SK-N-SH treated with all-trans-retinoic acid at 6 μM for 48 hours (cell line): Measurements from ENCODE around the gene MAST4.
A peak's percentile ranks its signal among the peaks of the same experiment; 100 is the strongest.

Source experiments
- ATAC-seq: fragments of 200-7000 bp; cut with Tn5 transposase; 3 replicates; pipeline ENCODE4 v1.9.1; 2020; ENCODE audit warnings: mild to moderate bottlenecking, moderate library complexity
- ARNTL ChIP-seq: fragments of 450-650 bp; formaldehyde crosslinking; IDR thresholded peaks from 2 replicates; pipeline ENCODE4 v1.5.0; 2020; ENCODE audit warnings: low read depth, mild to moderate bottlenecking, moderate library complexity, borderline replicate concordance
- BACH2 ChIP-seq: fragments of 250-450 bp; sonication (Bioruptor Pico); IDR thresholded peaks from 2 replicates; pipeline ENCODE4 v1.9.0; 2021; ENCODE audit warnings: mild to moderate bottlenecking, borderline replicate concordance
- CSRNP3 ChIP-seq: fragments of 250-450 bp; sonication (Bioruptor Pico); IDR thresholded peaks from 2 replicates; pipeline ENCODE4 v1.5.1; 2021; ENCODE audit warnings: mild to moderate bottlenecking, moderate library complexity
- ESRRG ChIP-seq: fragments of 250-450 bp; sonication (Bioruptor Pico); IDR thresholded peaks from 2 replicates; pipeline ENCODE4 v1.6.1; 2021; ENCODE audit warnings: mild to moderate bottlenecking
- GLIS3 ChIP-seq: fragments of 250-450 bp; sonication (Bioruptor Pico); IDR thresholded peaks from 2 replicates; pipeline ENCODE4 v1.5.0; 2020; ENCODE audit warnings: mild to moderate bottlenecking, moderate library complexity
- ISL1 ChIP-seq: fragments of 250-450 bp; sonication (Bioruptor Pico); IDR thresholded peaks from 2 replicates; pipeline ENCODE4 v2.1.2; 2022; ENCODE audit warnings: mild to moderate bottlenecking, moderate library complexity
- PATZ1 ChIP-seq: fragments of 250-450 bp; sonication (Bioruptor Pico); IDR thresholded peaks from 2 replicates; pipeline ENCODE4 v1.8.0; 2020; ENCODE audit warnings: mild to moderate bottlenecking, moderate library complexity, borderline replicate concordance
- POU6F1 ChIP-seq: fragments of 250-450 bp; sonication (Bioruptor Pico); IDR thresholded peaks from 2 replicates; pipeline ENCODE4 v1.8.0; 2021; ENCODE audit warnings: low read depth, mild to moderate bottlenecking, moderate library complexity, borderline replicate concordance
- PPARA ChIP-seq: fragments of 250-450 bp; sonication (Bioruptor Pico); IDR thresholded peaks from 2 replicates; pipeline ENCODE4 v1.5.0; 2020; ENCODE audit warnings: mild to moderate bottlenecking, borderline replicate concordance
- RARB ChIP-seq: fragments of 250-450 bp; sonication (Bioruptor Pico); IDR thresholded peaks from 2 replicates; pipeline ENCODE4 v1.8.0; 2021; ENCODE audit warnings: mild to moderate bottlenecking, moderate library complexity
- SNAI2 ChIP-seq: fragments of 250-450 bp; sonication (Bioruptor Pico); IDR thresholded peaks from 2 replicates; pipeline ENCODE4 v1.5.0; 2020; ENCODE audit warnings: mild to moderate bottlenecking, moderate library complexity
- TCF4 ChIP-seq: fragments of 250-450 bp; sonication (Bioruptor Pico); IDR thresholded peaks from 2 replicates; pipeline ENCODE4 v1.8.0; 2021; ENCODE audit warnings: mild to moderate bottlenecking, moderate library complexity, borderline replicate concordance
- TOX ChIP-seq: fragments of 250-450 bp; sonication (Bioruptor Pico); IDR thresholded peaks from 2 replicates; pipeline ENCODE4 v1.8.0; 2021; ENCODE audit warnings: mild to moderate bottlenecking, moderate library complexity, borderline replicate concordance
- ZC3H10 ChIP-seq: fragments of 250-450 bp; sonication (Bioruptor Pico); IDR thresholded peaks from 2 replicates; pipeline ENCODE4 v1.5.1; 2021; ENCODE audit warnings: mild to moderate bottlenecking, moderate library complexity
- ZFP3 ChIP-seq: fragments of 250-450 bp; sonication (Bioruptor Pico); IDR thresholded peaks from 2 replicates; pipeline ENCODE4 v1.5.0; 2020; ENCODE audit warnings: mild to moderate bottlenecking, moderate library complexity
- ZFP30 ChIP-seq: fragments of 450-650 bp; formaldehyde crosslinking; IDR thresholded peaks from 2 replicates; pipeline ENCODE4 v1.5.0; 2022; ENCODE audit warnings: mild to moderate bottlenecking, moderate library complexity
- ZNF70 ChIP-seq: fragments of 450-650 bp; formaldehyde crosslinking; IDR thresholded peaks from 2 replicates; pipeline ENCODE4 v1.5.0; 2020; ENCODE audit warnings: mild to moderate bottlenecking, moderate library complexity
- ZNF8 ChIP-seq: fragments of 450-650 bp; formaldehyde crosslinking; IDR thresholded peaks from 2 replicates; pipeline ENCODE4 v1.5.0; 2020; ENCODE audit warnings: mild to moderate bottlenecking, moderate library complexity
- TF ChIP-seq, protein P1 (sequence below): fragments of 250-450 bp; sonication (Bioruptor Pico); IDR thresholded peaks from 2 replicates; pipeline ENCODE4 v1.5.0; 2020; ENCODE audit warnings: mild to moderate bottlenecking, moderate library complexity

Gene MAST4

DNA sequence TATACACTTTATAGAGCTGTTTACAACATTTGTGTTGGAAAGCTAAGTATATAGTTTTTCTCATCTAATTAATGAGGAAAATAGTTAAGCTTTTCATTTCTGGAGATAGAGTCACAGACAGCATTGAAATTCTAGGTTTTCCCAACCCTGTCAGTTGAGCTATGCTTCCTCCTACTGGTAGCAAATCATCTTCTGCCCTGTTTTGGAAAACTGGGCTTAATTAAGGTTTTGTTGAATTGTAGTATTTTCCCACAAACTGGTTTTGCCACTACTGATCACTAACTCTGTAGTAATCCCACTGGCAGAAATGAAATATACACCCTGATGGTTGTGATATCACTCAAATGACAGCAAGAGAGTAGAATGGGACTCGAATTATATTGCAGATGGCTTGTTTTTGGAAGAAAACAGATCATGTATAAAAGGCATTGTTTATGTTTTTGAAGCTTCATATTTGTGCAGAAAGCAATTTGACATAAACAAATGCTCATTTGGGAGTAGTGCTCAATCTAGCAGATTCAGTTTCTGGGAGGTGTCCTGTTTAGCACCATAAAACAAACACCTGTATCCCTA, 553.8 kb downstream of the MAST4 start:
- ATAC-seq: peak; percentile 80; the same call in 2 of the 3 replicates
- TF ChIP-seq ZC3H10 (CRISPR knock-in tag) (no peak), CSRNP3 (no peak), TOX (CRISPR knock-in tag) (no peak)

DNA sequence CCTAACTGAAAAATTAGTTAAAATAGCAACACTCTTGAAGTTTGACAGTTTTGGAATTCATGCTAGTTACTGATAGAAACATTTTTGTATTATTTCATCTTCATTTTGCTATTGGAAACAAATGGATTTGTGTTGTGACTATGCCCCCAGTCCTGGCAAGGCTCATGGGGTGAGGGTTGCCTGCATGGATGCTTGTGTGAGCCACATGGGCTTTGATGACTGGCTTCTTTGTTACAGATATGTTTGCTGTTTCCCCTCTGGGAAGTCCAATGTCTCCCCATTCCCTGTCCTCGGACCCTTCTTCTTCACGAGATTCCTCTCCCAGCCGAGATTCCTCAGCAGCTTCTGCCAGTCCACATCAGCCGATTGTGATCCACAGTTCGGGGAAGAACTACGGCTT, 556.2 kb downstream of the MAST4 start:
- TF ChIP-seq ZNF8 (CRISPR knock-in tag) (no peak), ZFP30 (CRISPR knock-in tag) (no peak), BACH2 (no peak), ISL1 (CRISPR knock-in tag) (no peak), GLIS3 (no peak), TCF4 (CRISPR knock-in tag) (no peak), PATZ1 (CRISPR knock-in tag) (no peak), ZC3H10 (CRISPR knock-in tag) (no peak), CSRNP3 (no peak), ZNF70 (CRISPR knock-in tag) (no peak), POU6F1 (CRISPR knock-in tag) (no peak), SNAI2 (CRISPR knock-in tag) (no peak), ZFP3 (no peak), PPARA (CRISPR knock-in tag) (no peak)
- TF ChIP-seq, protein P1, sequence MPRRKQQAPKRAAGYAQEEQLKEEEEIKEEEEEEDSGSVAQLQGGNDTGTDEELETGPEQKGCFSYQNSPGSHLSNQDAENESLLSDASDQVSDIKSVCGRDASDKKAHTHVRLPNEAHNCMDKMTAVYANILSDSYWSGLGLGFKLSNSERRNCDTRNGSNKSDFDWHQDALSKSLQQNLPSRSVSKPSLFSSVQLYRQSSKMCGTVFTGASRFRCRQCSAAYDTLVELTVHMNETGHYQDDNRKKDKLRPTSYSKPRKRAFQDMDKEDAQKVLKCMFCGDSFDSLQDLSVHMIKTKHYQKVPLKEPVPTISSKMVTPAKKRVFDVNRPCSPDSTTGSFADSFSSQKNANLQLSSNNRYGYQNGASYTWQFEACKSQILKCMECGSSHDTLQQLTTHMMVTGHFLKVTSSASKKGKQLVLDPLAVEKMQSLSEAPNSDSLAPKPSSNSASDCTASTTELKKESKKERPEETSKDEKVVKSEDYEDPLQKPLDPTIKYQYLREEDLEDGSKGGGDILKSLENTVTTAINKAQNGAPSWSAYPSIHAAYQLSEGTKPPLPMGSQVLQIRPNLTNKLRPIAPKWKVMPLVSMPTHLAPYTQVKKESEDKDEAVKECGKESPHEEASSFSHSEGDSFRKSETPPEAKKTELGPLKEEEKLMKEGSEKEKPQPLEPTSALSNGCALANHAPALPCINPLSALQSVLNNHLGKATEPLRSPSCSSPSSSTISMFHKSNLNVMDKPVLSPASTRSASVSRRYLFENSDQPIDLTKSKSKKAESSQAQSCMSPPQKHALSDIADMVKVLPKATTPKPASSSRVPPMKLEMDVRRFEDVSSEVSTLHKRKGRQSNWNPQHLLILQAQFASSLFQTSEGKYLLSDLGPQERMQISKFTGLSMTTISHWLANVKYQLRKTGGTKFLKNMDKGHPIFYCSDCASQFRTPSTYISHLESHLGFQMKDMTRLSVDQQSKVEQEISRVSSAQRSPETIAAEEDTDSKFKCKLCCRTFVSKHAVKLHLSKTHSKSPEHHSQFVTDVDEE: no peak
- ATAC-seq: no peak

- no peak for ATAC-seq
- TF ChIP-seq ARNTL (CRISPR knock-in tag) (no peak), ESRRG (CRISPR knock-in tag) (no peak), SNAI2 (CRISPR knock-in tag) (no peak), CSRNP3 (no peak), ZC3H10 (CRISPR knock-in tag) (no peak), ZFP3 (no peak), TCF4 (CRISPR knock-in tag) (no peak), BACH2 (no peak), RARB (CRISPR knock-in tag) (no peak), ZNF8 (CRISPR knock-in tag) (no peak), ZNF70 (CRISPR knock-in tag) (no peak), GLIS3 (no peak), PATZ1 (CRISPR knock-in tag) (no peak)
- TF ChIP-seq, protein P1: no peak
These were observed 557.1 kb downstream of the MAST4 start for GRCh38 chr5:67153292-67153691.
